ENCODE data around the gene NFKBIE.

NFKBIE gene

DNA sequence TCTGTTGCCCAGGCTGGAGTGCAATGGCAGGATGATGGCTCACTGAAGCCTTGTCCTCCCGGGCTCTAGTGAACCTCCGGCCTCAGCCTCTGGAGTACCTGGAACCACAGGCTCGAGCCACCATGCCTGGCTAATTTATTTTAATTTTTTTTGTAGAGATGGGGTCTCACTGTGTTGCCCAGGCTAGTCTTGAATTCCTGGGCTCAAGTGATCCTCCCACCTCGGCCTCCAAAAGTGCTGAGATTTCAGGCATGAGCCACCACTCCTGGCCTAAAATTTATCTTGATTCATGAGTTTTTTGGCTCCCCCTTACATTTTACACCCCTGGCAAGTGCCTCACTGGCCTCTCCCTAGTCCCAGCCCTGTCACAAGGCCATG is 44.4 kb downstream of the NFKBIE start:
- Histone ChIP-seq H3K27me3 (ENCODE audit: insufficient read depth, low read depth) (no peaks in the 10 kb centered on the region), H3K9ac (peak overlapping the region; percentile 18; the same call in 1 of the 2 replicates), H4K20me1 (ENCODE audit: insufficient read depth) (peaks cover 5% of the 10 kb centered on the region; the same call in 1 of the 2 replicates), H3K4me2 (peak overlapping the region; percentile 51), H3K4me1 (ENCODE audit: low read depth, poor library complexity, severe bottlenecking) (peaks cover 65% of the 10 kb centered on the region), H3K36me3 (ENCODE audit: insufficient read depth) (no peaks in the 10 kb centered on the region), H3K27ac (peak overlapping the region; percentile 69), H3K79me2 (ENCODE audit: insufficient read depth, low read depth) (peaks cover 20% of the 10 kb centered on the region), H2AFZ (ENCODE audit: low read depth) (peak overlapping the region; percentile 47; the same call in 1 of the 2 replicates), H3K4me3 (IDR thresholded peaks at IDR 0.05; ENCODE audit: insufficient read depth, low read depth, low read length) (no peak overlapping the region)
- TF ChIP-seq, protein P1, sequence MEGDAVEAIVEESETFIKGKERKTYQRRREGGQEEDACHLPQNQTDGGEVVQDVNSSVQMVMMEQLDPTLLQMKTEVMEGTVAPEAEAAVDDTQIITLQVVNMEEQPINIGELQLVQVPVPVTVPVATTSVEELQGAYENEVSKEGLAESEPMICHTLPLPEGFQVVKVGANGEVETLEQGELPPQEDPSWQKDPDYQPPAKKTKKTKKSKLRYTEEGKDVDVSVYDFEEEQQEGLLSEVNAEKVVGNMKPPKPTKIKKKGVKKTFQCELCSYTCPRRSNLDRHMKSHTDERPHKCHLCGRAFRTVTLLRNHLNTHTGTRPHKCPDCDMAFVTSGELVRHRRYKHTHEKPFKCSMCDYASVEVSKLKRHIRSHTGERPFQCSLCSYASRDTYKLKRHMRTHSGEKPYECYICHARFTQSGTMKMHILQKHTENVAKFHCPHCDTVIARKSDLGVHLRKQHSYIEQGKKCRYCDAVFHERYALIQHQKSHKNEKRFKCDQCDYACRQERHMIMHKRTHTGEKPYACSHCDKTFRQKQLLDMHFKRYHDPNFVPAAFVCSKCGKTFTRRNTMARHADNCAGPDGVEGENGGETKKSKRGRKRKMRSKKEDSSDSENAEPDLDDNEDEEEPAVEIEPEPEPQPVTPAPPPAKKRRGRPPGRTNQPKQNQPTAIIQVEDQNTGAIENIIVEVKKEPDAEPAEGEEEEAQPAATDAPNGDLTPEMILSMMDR (conservative IDR thresholded peaks at IDR 0.05; ENCODE audit: low read depth, low read length), result no peak

DNA sequence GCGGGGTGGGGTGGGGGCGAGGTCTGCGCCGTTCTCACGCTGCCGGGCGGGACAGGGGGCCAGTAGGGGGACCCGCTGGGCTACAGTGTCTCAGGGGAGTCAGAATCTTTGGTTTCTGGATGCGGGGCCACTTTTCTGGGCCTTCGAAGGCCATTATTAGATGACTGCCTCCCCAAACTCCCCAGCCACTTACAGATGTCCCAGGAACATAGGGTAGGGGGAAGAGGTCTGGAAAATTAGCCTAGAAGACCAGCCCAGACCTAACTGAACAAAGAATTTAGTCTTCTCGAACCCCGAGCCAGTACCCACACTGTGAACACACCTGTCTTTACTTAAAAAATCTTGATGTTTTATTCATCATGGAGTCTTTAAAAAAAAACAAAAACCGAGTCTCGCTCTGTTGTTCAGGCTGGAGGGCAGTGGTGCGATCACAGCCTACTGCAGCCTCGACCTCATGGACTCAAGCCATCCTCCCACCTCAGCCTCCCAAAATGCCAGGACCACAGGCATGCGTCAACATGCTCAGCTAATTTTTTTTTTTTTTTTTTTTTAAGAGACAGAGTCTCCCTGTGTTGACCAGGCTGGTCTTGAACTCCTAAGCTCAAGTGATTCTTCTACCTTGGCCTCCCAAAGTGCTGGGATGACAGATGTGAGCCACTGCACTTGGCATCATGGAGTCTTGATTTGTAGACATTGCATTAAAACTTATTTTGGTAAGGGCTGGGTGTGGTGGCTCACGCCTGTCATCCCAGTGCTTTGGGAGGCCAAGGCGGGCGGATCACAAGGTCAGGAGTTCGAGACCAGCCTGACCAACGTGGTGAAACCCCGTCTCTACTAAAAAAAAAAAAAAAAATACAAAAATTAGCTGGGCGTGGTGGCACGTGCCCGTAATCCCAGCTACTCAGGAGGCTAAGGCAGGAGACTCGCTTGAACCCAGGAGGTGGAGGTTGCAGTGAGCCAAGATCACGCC is 45.3 kb downstream of the NFKBIE start:
- H3K36me3 ChIP-seq (ENCODE audit: insufficient read depth), result no peaks in the 10 kb centered on the region
- peak overlapping the region; percentile 12; the same call in 1 of the 2 replicates for H3K9ac ChIP-seq
- TF ChIP-seq, protein P1 (conservative IDR thresholded peaks at IDR 0.05; ENCODE audit: low read depth, low read length), result no peak
- peaks cover 57% of the 10 kb centered on the region for H3K4me1 ChIP-seq (ENCODE audit: low read depth, poor library complexity, severe bottlenecking)
- H3K79me2 ChIP-seq (ENCODE audit: insufficient read depth, low read depth), result peaks cover 12% of the 10 kb centered on the region
- peak overlapping the region; percentile 71 for H3K4me2 ChIP-seq
- no peak overlapping the region for H2AFZ ChIP-seq (ENCODE audit: low read depth)
- H4K20me1 ChIP-seq (ENCODE audit: insufficient read depth), result no peaks in the 10 kb centered on the region
- peak overlapping the region; percentile 45 for H3K27ac ChIP-seq
- no peak overlapping the region for H3K4me3 ChIP-seq (IDR thresholded peaks at IDR 0.05; ENCODE audit: insufficient read depth, low read depth, low read length)
- H3K27me3 ChIP-seq (ENCODE audit: insufficient read depth, low read depth), result no peaks in the 10 kb centered on the region

DNA sequence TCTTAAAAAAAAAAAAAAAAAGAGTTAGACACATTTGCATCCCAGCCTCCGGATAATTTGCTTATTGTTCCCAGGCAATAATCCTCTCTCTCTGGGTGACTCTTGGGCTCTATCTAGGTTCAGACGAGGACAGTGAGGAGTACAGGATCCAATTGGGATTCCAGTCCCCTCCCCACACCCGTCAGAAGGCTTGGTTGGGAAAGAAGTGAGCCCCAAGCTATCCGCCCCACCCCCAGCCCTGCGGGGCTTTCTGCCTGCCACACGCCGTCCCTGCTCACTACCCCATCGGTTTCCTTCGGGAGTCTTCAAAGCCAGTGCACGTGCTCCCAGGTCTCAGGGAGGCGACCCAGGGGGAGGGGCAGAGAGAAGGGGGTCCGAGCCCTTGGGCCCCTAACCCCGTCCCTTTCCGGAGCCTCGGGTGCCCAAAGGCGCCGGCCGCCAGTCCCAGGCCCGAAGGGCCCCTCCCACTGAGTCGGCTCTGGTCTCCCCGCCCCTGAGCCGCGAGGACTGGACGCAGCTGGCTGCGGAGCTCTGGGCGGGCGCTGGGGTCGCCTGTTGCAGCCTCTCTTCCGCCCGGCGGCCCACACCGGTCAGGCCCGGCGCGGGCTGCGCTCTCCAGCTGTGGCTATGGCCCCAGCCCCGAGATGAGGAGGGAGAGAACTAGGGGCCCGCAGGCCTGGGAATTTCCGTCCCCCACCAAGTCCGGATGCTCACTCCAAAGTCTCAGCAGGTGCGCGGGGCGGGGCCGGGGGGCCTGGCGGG is 46.1 kb downstream of the NFKBIE start:
- no peak overlapping the region for H3K4me3 ChIP-seq (IDR thresholded peaks at IDR 0.05; ENCODE audit: insufficient read depth, low read depth, low read length)
- no peaks in the 10 kb centered on the region for H3K36me3 ChIP-seq (ENCODE audit: insufficient read depth)
- TF ChIP-seq, protein P1 (conservative IDR thresholded peaks at IDR 0.05; ENCODE audit: low read depth, low read length), result no peak
- H3K4me2 ChIP-seq, result peak overlapping the region; percentile 93
- peak overlapping the region; percentile 57 for H3K27ac ChIP-seq
- H3K79me2 ChIP-seq (ENCODE audit: insufficient read depth, low read depth), result peaks cover 3% of the 10 kb centered on the region
- peak overlapping the region; percentile 58 for H2AFZ ChIP-seq (ENCODE audit: low read depth)
- peaks cover 53% of the 10 kb centered on the region for H3K4me1 ChIP-seq (ENCODE audit: low read depth, poor library complexity, severe bottlenecking)
- no peaks in the 10 kb centered on the region for H4K20me1 ChIP-seq (ENCODE audit: insufficient read depth)
- no peaks in the 10 kb centered on the region for H3K27me3 ChIP-seq (ENCODE audit: insufficient read depth, low read depth)
- H3K9ac ChIP-seq, result peak overlapping the region; percentile 61

DNA sequence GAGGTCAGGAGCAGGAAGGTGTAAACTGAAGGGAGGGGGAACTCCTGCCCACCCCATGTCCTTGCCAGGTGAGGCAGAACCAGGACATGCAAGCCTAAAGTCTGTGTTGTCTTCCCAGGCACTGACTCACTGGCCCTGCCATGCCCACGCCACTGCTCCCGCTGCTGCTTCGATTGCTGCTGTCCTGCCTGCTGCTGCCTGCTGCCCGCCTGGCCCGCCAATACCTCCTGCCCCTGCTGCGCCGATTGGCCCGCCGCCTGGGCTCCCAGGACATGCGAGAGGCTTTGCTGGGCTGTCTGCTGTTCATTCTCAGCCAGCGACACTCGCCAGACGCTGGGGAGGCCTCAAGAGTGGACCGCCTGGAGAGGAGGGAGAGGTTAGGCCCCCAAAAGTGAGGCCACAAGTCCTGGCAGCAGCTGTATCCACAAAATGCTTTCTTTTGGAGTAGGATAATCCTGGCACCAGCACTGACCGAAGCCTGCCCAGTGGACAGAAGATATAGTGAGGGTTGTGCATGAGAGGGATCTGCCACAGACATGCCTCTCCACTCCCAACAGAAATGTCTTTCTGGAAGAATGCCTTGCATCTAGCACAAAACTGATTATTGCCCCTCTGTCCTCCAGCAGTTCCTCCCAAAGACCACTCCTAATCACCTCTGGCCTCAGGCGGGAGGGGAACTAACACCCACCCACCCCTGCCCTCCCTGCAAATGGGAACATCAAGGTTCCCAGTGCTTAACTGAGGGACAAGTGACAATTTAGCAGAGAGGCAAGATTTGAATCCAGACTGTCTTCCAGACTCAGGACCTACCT is 47.8 kb downstream of the NFKBIE start:
- Histone ChIP-seq H3K9ac (no peak overlapping the region), H3K4me3 (IDR thresholded peaks at IDR 0.05; ENCODE audit: insufficient read depth, low read depth, low read length) (no peak overlapping the region), H3K27ac (no peak overlapping the region), H3K27me3 (ENCODE audit: insufficient read depth, low read depth) (no peaks in the 10 kb centered on the region), H3K4me2 (peak overlapping the region; percentile 93), H4K20me1 (ENCODE audit: insufficient read depth) (no peaks in the 10 kb centered on the region), H2AFZ (ENCODE audit: low read depth) (no peak overlapping the region), H3K36me3 (ENCODE audit: insufficient read depth) (no peaks in the 10 kb centered on the region), H3K79me2 (ENCODE audit: insufficient read depth, low read depth) (no peaks in the 10 kb centered on the region), H3K4me1 (ENCODE audit: low read depth, poor library complexity, severe bottlenecking) (peaks cover 48% of the 10 kb centered on the region)
- TF ChIP-seq, protein P1 (conservative IDR thresholded peaks at IDR 0.05; ENCODE audit: low read depth, low read length), result no peak
